ENCODE measurements around the gene KLHL22.
"Not testable (repeated sequence)": the region's sequence is repeated elsewhere in the genome, so short reads cannot be mapped to it uniquely, and the experiment has no call there.

Gene KLHL22

GRCh38 chr22:20472629-20473442 is 22.8 kb downstream of the KLHL22 start:
- H3K4me3 ChIP-seq (ENCODE audit: low read length) = no peak overlapping the region
- no peak overlapping the region for H3K27ac ChIP-seq (ENCODE audit: low read length)
- no peaks in the 10 kb centered on the region for H3K4me1 ChIP-seq (ENCODE audit: insufficient read depth, low read length)
- H3K9me3 ChIP-seq (ENCODE audit: insufficient read depth, low read depth, low read length) = no peaks in the 10 kb centered on the region
- no peaks in the 10 kb centered on the region for H3K27me3 ChIP-seq (ENCODE audit: insufficient read depth, low read length)
- no peak overlapping the region for H3K9ac ChIP-seq (ENCODE audit: low read depth, low read length)
- H3K36me3 ChIP-seq (ENCODE audit: insufficient read depth, low read depth, low read length) = no peaks in the 10 kb centered on the region

- Histone ChIP-seq H3K9ac (ENCODE audit: low read depth, low read length) (no peak overlapping the region), H3K27ac (ENCODE audit: low read length) (no peak overlapping the region), H3K4me3 (ENCODE audit: low read length) (no peak overlapping the region), H3K36me3 (ENCODE audit: insufficient read depth, low read depth, low read length) (no peaks in the 10 kb centered on the region), H3K9me3 (ENCODE audit: insufficient read depth, low read depth, low read length) (no peaks in the 10 kb centered on the region), H3K27me3 (ENCODE audit: insufficient read depth, low read length) (no peaks in the 10 kb centered on the region), H3K4me1 (ENCODE audit: insufficient read depth, low read length) (no peaks in the 10 kb centered on the region)
Observed at GRCh38 chr22:20471126-20471833, 24.3 kb downstream of the KLHL22 start.

- not testable (repeated sequence) for H3K9me3 ChIP-seq (ENCODE audit: insufficient read depth, low read depth, low read length); H3K36me3 ChIP-seq (ENCODE audit: insufficient read depth, low read depth, low read length); H3K27me3 ChIP-seq (ENCODE audit: insufficient read depth, low read length); H3K27ac ChIP-seq (ENCODE audit: low read length); H3K9ac ChIP-seq (ENCODE audit: low read depth, low read length); H3K4me1 ChIP-seq (ENCODE audit: insufficient read depth, low read length); H3K4me3 ChIP-seq (ENCODE audit: low read length)
Observed at GRCh38 chr22:20470525-20470924, 25.1 kb downstream of the KLHL22 start.

GRCh38 chr22:20469110-20469868 is 26.3 kb downstream of the KLHL22 start:
- Histone ChIP-seq H3K27ac (ENCODE audit: low read length) (no peak overlapping the region), H3K4me3 (ENCODE audit: low read length) (no peak overlapping the region), H3K4me1 (ENCODE audit: insufficient read depth, low read length) (no peaks in the 10 kb centered on the region), H3K36me3 (ENCODE audit: insufficient read depth, low read depth, low read length) (no peaks in the 10 kb centered on the region), H3K27me3 (ENCODE audit: insufficient read depth, low read length) (no peaks in the 10 kb centered on the region), H3K9me3 (ENCODE audit: insufficient read depth, low read depth, low read length) (no peaks in the 10 kb centered on the region), H3K9ac (ENCODE audit: low read depth, low read length) (no peak overlapping the region)

GRCh38 chr22:20466659-20467379 is 28.8 kb downstream of the KLHL22 start:
- no peaks in the 10 kb centered on the region for H3K36me3 ChIP-seq (ENCODE audit: insufficient read depth, low read depth, low read length)
- H3K4me1 ChIP-seq (ENCODE audit: insufficient read depth, low read length) = 0 out of 2 replicates have a peak, but pooled peaks cover 4% of the 10 kb centered on the region
- no peak overlapping the region for H3K4me3 ChIP-seq (ENCODE audit: low read length)
- no peak overlapping the region for H3K27ac ChIP-seq (ENCODE audit: low read length)
- no peaks in the 10 kb centered on the region for H3K27me3 ChIP-seq (ENCODE audit: insufficient read depth, low read length)
- H3K9ac ChIP-seq (ENCODE audit: low read depth, low read length) = no peak overlapping the region
- H3K9me3 ChIP-seq (ENCODE audit: insufficient read depth, low read depth, low read length) = no peaks in the 10 kb centered on the region

- Histone ChIP-seq H3K36me3 (ENCODE audit: insufficient read depth, low read depth, low read length) (no peaks in the 10 kb centered on the region), H3K4me3 (ENCODE audit: low read length) (no peak overlapping the region), H3K9me3 (ENCODE audit: insufficient read depth, low read depth, low read length) (no peaks in the 10 kb centered on the region), H3K4me1 (ENCODE audit: insufficient read depth, low read length) (0 out of 2 replicates have a peak, but pooled peaks cover 4% of the 10 kb centered on the region), H3K27ac (ENCODE audit: low read length) (no peak overlapping the region), H3K9ac (ENCODE audit: low read depth, low read length) (no peak overlapping the region), H3K27me3 (ENCODE audit: insufficient read depth, low read length) (no peaks in the 10 kb centered on the region)
Observed at GRCh38 chr22:20465759-20466077, 29.9 kb downstream of the KLHL22 start.

- Histone ChIP-seq H3K4me1 (ENCODE audit: insufficient read depth, low read length) (0 out of 2 replicates have a peak, but pooled peaks cover 4% of the 10 kb centered on the region), H3K36me3 (ENCODE audit: insufficient read depth, low read depth, low read length) (no peaks in the 10 kb centered on the region), H3K9ac (ENCODE audit: low read depth, low read length) (no peak overlapping the region), H3K27me3 (ENCODE audit: insufficient read depth, low read length) (no peaks in the 10 kb centered on the region), H3K9me3 (ENCODE audit: insufficient read depth, low read depth, low read length) (no peaks in the 10 kb centered on the region), H3K4me3 (ENCODE audit: low read length) (no peak overlapping the region), H3K27ac (ENCODE audit: low read length) (no peak overlapping the region)
Observed at GRCh38 chr22:20464912-20465758, 30.5 kb downstream of the KLHL22 start.

GRCh38 chr22:20464096-20464614 is 31.4 kb downstream of the KLHL22 start:
- no peaks in the 10 kb centered on the region for H3K36me3 ChIP-seq (ENCODE audit: insufficient read depth, low read depth, low read length)
- no peaks in the 10 kb centered on the region for H3K27me3 ChIP-seq (ENCODE audit: insufficient read depth, low read length)
- H3K9ac ChIP-seq (ENCODE audit: low read depth, low read length) = no peak overlapping the region
- 0 out of 2 replicates have a peak, but pooled peaks cover 4% of the 10 kb centered on the region for H3K4me1 ChIP-seq (ENCODE audit: insufficient read depth, low read length)
- no peaks in the 10 kb centered on the region for H3K9me3 ChIP-seq (ENCODE audit: insufficient read depth, low read depth, low read length)
- no peak overlapping the region for H3K27ac ChIP-seq (ENCODE audit: low read length)
- no peak overlapping the region for H3K4me3 ChIP-seq (ENCODE audit: low read length)

- Histone ChIP-seq H3K4me1 (ENCODE audit: insufficient read depth, low read length) (0 out of 2 replicates have a peak, but pooled peaks cover 4% of the 10 kb centered on the region), H3K4me3 (ENCODE audit: low read length) (no peak overlapping the region), H3K27me3 (ENCODE audit: insufficient read depth, low read length) (no peaks in the 10 kb centered on the region), H3K36me3 (ENCODE audit: insufficient read depth, low read depth, low read length) (no peaks in the 10 kb centered on the region), H3K9me3 (ENCODE audit: insufficient read depth, low read depth, low read length) (no peaks in the 10 kb centered on the region), H3K9ac (ENCODE audit: low read depth, low read length) (no peak overlapping the region), H3K27ac (ENCODE audit: low read length) (no peak overlapping the region)
Observed at GRCh38 chr22:20463324-20464095, 32.1 kb downstream of the KLHL22 start.

- Histone ChIP-seq H3K9me3 (ENCODE audit: insufficient read depth, low read depth, low read length) (no peaks in the 10 kb centered on the region), H3K4me1 (ENCODE audit: insufficient read depth, low read length) (peaks cover 9% of the 10 kb centered on the region; the same call in 1 of the 2 replicates), H3K27ac (ENCODE audit: low read length) (no peak overlapping the region), H3K9ac (ENCODE audit: low read depth, low read length) (no peak overlapping the region), H3K27me3 (ENCODE audit: insufficient read depth, low read length) (no peaks in the 10 kb centered on the region), H3K4me3 (ENCODE audit: low read length) (no peak overlapping the region), H3K36me3 (ENCODE audit: insufficient read depth, low read depth, low read length) (no peaks in the 10 kb centered on the region)
Observed at GRCh38 chr22:20459862-20460261, 35.7 kb downstream of the KLHL22 start.
